Activated CD4-positive, alpha-beta memory T cell treated with anti-CD3 and anti-CD28 coated beads, Interleukin-2, amount 10 ng/mL, durations not matched to agents 7 days and 5 days (primary cell): ENCODE measurements around the gene LACTBL1. TPM values are rescaled to one million over a fixed set of nuclear protein-coding genes. Genes with fewer than 3 reads are reported as not detected.

Experiments
- CTCF ChIA-PET: fragments of 350-600 bp; sonication (Branson Sonifier 250); formaldehyde crosslinking; loops from one replicate; lab custom pipeline; 2021; ENCODE audit warnings: antibody characterized with exemption, inconsistent platforms; lab: Charles Lee
- POLR2A ChIA-PET: fragments of 350-600 bp; sonication (Branson Sonifier 250); formaldehyde crosslinking; loops from one replicate; lab custom pipeline; 2021; ENCODE audit warnings: antibody characterized with exemption; lab: Charles Lee
- DNase-seq: peaks from one replicate; pipeline ENCODE4 v3.0.0-alpha.2; 2020
- H3K27ac Mint-ChIP-seq: one replicate; pipeline ENCODE4 v1.8.0; 2021; ENCODE audit warnings: mild to moderate bottlenecking, mixed read lengths
- H3K27me3 Mint-ChIP-seq: one replicate; pipeline ENCODE4 v1.8.0; 2021; ENCODE audit warnings: mixed read lengths
- H3K36me3 Mint-ChIP-seq: one replicate; pipeline ENCODE4 v1.8.0; 2021; ENCODE audit warnings: low read depth, mixed read lengths
- H3K4me1 Mint-ChIP-seq: one replicate; pipeline ENCODE4 v1.8.0; 2021; ENCODE audit warnings: mixed read lengths
- H3K4me3 Mint-ChIP-seq: one replicate; pipeline ENCODE4 v1.8.0; 2021; ENCODE audit warnings: mild to moderate bottlenecking, mixed read lengths
- H3K9me3 Mint-ChIP-seq: one replicate; pipeline ENCODE4 v1.8.0; 2021; ENCODE audit warnings: mixed read lengths
- total RNA-seq, 2 experiments: library from RNA; stranded (reverse); gene quantifications; one replicate each; pipeline ENCODE4 v1.2.3, GENCODE V29; 2021

The LACTBL1 gene
- total RNA-seq, 2 experiments from 2014 or later, result not detected

- CTCF ChIA-PET, result no interaction called here
- H3K9me3 Mint-ChIP-seq, result no peaks in the 10 kb centered on the region
- POLR2A ChIA-PET, result no interaction called here
Measured at GRCh38 chr1:22910986-22911651, 61.5 kb downstream of the LACTBL1 start.

GRCh38 chr1:22910286-22910685, 62.4 kb downstream of the LACTBL1 start:
- no peak for DNase-seq
- no peak overlapping the region for H3K27ac Mint-ChIP-seq
- no peaks in the 10 kb centered on the region for H3K4me1 Mint-ChIP-seq
- CTCF ChIA-PET, result interaction anchor here (0.6 kb wide), 1 partner anchor 12 kb away, joined by 3 read pairs; no protein-coding TSS in a partner anchor
- POLR2A ChIA-PET, result no interaction called here
- H3K4me3 Mint-ChIP-seq, result no peak overlapping the region
- no peaks in the 10 kb centered on the region for H3K36me3 Mint-ChIP-seq
- no peaks in the 10 kb centered on the region for H3K27me3 Mint-ChIP-seq
- no peaks in the 10 kb centered on the region for H3K9me3 Mint-ChIP-seq

More at GRCh38 chr1:22910986-22911651, 61.5 kb downstream of the LACTBL1 start:
- H3K4me1 Mint-ChIP-seq, result no peaks in the 10 kb centered on the region
- H3K27me3 Mint-ChIP-seq, result no peaks in the 10 kb centered on the region
- no peaks in the 10 kb centered on the region for H3K36me3 Mint-ChIP-seq
- DNase-seq, result no peak
- H3K27ac Mint-ChIP-seq, result no peak overlapping the region
- no peak overlapping the region for H3K4me3 Mint-ChIP-seq

GRCh38 chr1:22908880-22909426, 63.7 kb downstream of the LACTBL1 start:
- Mint-ChIP-seq H3K4me3 (no peak overlapping the region), H3K4me1 (no peaks in the 10 kb centered on the region), H3K36me3 (no peaks in the 10 kb centered on the region), H3K27me3 (no peaks in the 10 kb centered on the region), H3K9me3 (no peaks in the 10 kb centered on the region), H3K27ac (no peak overlapping the region)
- no peak for DNase-seq
- CTCF ChIA-PET, result no interaction called here
- POLR2A ChIA-PET, result no interaction called here

- POLR2A ChIA-PET, result no interaction called here
- Mint-ChIP-seq H3K27me3 (peaks cover 3% of the 10 kb centered on the region), H3K4me3 (no peak overlapping the region), H3K4me1 (no peaks in the 10 kb centered on the region), H3K9me3 (no peaks in the 10 kb centered on the region), H3K36me3 (no peaks in the 10 kb centered on the region), H3K27ac (no peak overlapping the region)
- no peak for DNase-seq
- CTCF ChIA-PET, result no interaction called here
Measured at GRCh38 chr1:22907528-22907927, 65.1 kb downstream of the LACTBL1 start.

- no peak for DNase-seq
- H3K4me1 Mint-ChIP-seq, result no peaks in the 10 kb centered on the region
- H3K27ac Mint-ChIP-seq, result no peak overlapping the region
- H3K27me3 Mint-ChIP-seq, result peaks cover 7% of the 10 kb centered on the region
- no peak overlapping the region for H3K4me3 Mint-ChIP-seq
- ChIA-PET POLR2A (no interaction called here), CTCF (no interaction called here)
- H3K36me3 Mint-ChIP-seq, result no peaks in the 10 kb centered on the region
- no peaks in the 10 kb centered on the region for H3K9me3 Mint-ChIP-seq
Measured at GRCh38 chr1:22906968-22907367, 65.7 kb downstream of the LACTBL1 start.

- Mint-ChIP-seq H3K27me3 (peaks cover 19% of the 10 kb centered on the region), H3K27ac (no peak overlapping the region), H3K4me1 (no peaks in the 10 kb centered on the region), H3K4me3 (no peak overlapping the region), H3K36me3 (no peaks in the 10 kb centered on the region), H3K9me3 (no peaks in the 10 kb centered on the region)
- no peak for DNase-seq
- CTCF ChIA-PET, result no interaction called here
- POLR2A ChIA-PET, result no interaction called here
Measured at GRCh38 chr1:22903113-22903512, 69.6 kb downstream of the LACTBL1 start.

Other genes starting within 250 kb of the LACTBL1 start
- gene TEX46, start 43.0 kb upstream of the LACTBL1 start, total RNA-seq, result not detected
- gene KDM1A, start 46.6 kb upstream of the LACTBL1 start, total RNA-seq, result 10 to 100 TPM; 50.6 to 51.6 TPM
- 10 to 100 TPM; 19.4 to 21.8 TPM for gene LUZP1, start 196.0 kb upstream of the LACTBL1 start, total RNA-seq
- not detected for gene HTR1D, start 244.6 kb upstream of the LACTBL1 start, total RNA-seq